ENCODE results near the gene GRAP.
A peak's percentile ranks its signal among the peaks of the same experiment; 100 is the strongest.
"Not testable (repeated sequence)": the region's sequence is repeated elsewhere in the genome, so short reads cannot be mapped to it uniquely, and the experiment has no call there.

GRAP gene

GRCh38 chr17:19046782-19047375, at the start of gene GRAP:
GRAP (minus strand) TSS chr17:19046957; CDS start chr17:19046926, 31 bp downstream.
- not testable (repeated sequence) for DNase-seq

GRCh38 chr17:19093684-19094438, 47.1 kb upstream of the GRAP start:
- DNase-seq: not testable (repeated sequence)

GRCh38 chr17:19092737-19093683, 46.3 kb upstream of the GRAP start:
- DNase-seq: not testable (repeated sequence)

GRCh38 chr17:19090058-19090772, 43.5 kb upstream of the GRAP start:
- not testable (repeated sequence) for DNase-seq

- not testable (repeated sequence) for DNase-seq
Observed at GRCh38 chr17:19088804-19089685, 42.3 kb upstream of the GRAP start.

- DNase-seq: not testable (repeated sequence)
Observed at GRCh38 chr17:19077386-19077785, 30.6 kb upstream of the GRAP start.

- not testable (repeated sequence) for DNase-seq
Observed at GRCh38 chr17:19076398-19077192, 29.8 kb upstream of the GRAP start.

- DNase-seq: not testable (repeated sequence)
Observed at GRCh38 chr17:19070318-19071168, 23.8 kb upstream of the GRAP start.

- not testable (repeated sequence) for DNase-seq
Observed at GRCh38 chr17:19064378-19064777, 17.6 kb upstream of the GRAP start.

- DNase-seq: peak; percentile 61
Observed at GRCh38 chr17:19063326-19063956, 16.7 kb upstream of the GRAP start.

GRCh38 chr17:19062718-19063325, 16.1 kb upstream of the GRAP start:
- DNase-seq: not testable (repeated sequence)

- DNase-seq: peak; percentile 76
Observed at GRCh38 chr17:19062009-19062717, 15.4 kb upstream of the GRAP start.

- not testable (repeated sequence) for DNase-seq
Observed at GRCh38 chr17:19055447-19055846, 8.7 kb upstream of the GRAP start.

GRCh38 chr17:19048826-19049225, 2.1 kb upstream of the GRAP start:
- not testable (repeated sequence) for DNase-seq

GRCh38 chr17:19047510-19047909, 753 bp upstream of the GRAP start:
- not testable (repeated sequence) for DNase-seq

- not testable (repeated sequence) for DNase-seq
Observed at GRCh38 chr17:19044643-19045042, 2.1 kb downstream of the GRAP start.

GRCh38 chr17:19043032-19043431, 3.7 kb downstream of the GRAP start:
- not testable (repeated sequence) for DNase-seq

GRCh38 chr17:19042369-19042768, 4.4 kb downstream of the GRAP start:
- not testable (repeated sequence) for DNase-seq

All from activated gamma-delta T cell treated with Interleukin-2 at 50 U/mL for 16 hours (primary cell).